B cell (primary cell): Measurements from ENCODE around the gene SENP8. TPM values are rescaled to one million over a fixed set of nuclear protein-coding genes. Genes with fewer than 3 reads are reported as not detected.

Source experiments
- ATAC-seq: fragments of 200-7000 bp; cut with Tn5 transposase; one replicate; pipeline ENCODE4 v1.10.0; 2021; ENCODE audit warnings: low read depth, mild to moderate bottlenecking, moderate number of reproducible peaks, moderate library complexity
- CTCF ChIA-PET: fragments of 350-600 bp; sonication (Branson Sonifier 250); formaldehyde crosslinking; loops from one replicate; lab custom pipeline; 2021; ENCODE audit warnings: antibody characterized with exemption, inconsistent platforms; lab: Charles Lee
- POLR2A ChIA-PET: fragments of 350-600 bp; sonication (Branson Sonifier 250); formaldehyde crosslinking; loops from one replicate; lab custom pipeline; 2021; ENCODE audit warnings: antibody characterized with exemption; lab: Charles Lee
- DNase-seq: peaks from one replicate; pipeline ENCODE4 v3.0.0; 2013
- H2AFZ ChIP-seq: 2 replicates; pipeline ENCODE4 v1.6.1; 2012; ENCODE audit warnings: mild to moderate bottlenecking, low read depth, low read length; ENCODE audit not compliant: insufficient read depth, poor library complexity, severe bottlenecking
- H3K27ac ChIP-seq, 2 donors: 1 replicate in 1 of 2; 2 replicates in 1 of 2; pipeline ENCODE4 v1.5.1; 2012 to 2013; ENCODE audit warnings: low read length in 2 of 2, mild to moderate bottlenecking in 2 of 2, moderate library complexity in 1 of 2
- H3K27me3 ChIP-seq, 4 experiments: fragments of 200-600 bp in 1 of 4; sonication (generic) in 1 of 4; replicated peaks in 1 of 4; 1 replicate in 2 of 4; 2 replicates in 2 of 4; pipeline versions ENCODE4 v1.6.1 to v1.7.0; 2013 to 2016; ENCODE audit warnings: low read length in 3 of 4, mild to moderate bottlenecking in 2 of 4, mixed read lengths in 1 of 4, moderate library complexity in 1 of 4; ENCODE audit not compliant: insufficient read depth in 4 of 4, control insufficient read depth in 3 of 4; ENCODE audit errors: control extremely low read depth in 1 of 4
- H3K36me3 ChIP-seq, 2 experiments: replicated peaks in 1 of 2; 1 replicate in 1 of 2; 2 replicates in 1 of 2; pipeline versions ENCODE4 v1.6.1 to v1.7.1; 2013; ENCODE audit warnings: low read length in 1 of 2; ENCODE audit not compliant: insufficient read depth in 2 of 2, control insufficient read depth in 1 of 2; ENCODE audit errors: control extremely low read depth in 1 of 2, extremely low read depth in 1 of 2
- H3K4me1 ChIP-seq, 2 donors: fragments of 200-600 bp in 1 of 2; sonication (generic) in 1 of 2; 1 replicate in 1 of 2; 2 replicates in 1 of 2; pipeline versions ENCODE4 v1.5.1 to v1.6.1; 2013 to 2017; ENCODE audit warnings: low read length in 2 of 2; ENCODE audit not compliant: control insufficient read depth in 2 of 2, insufficient read depth in 2 of 2
- H3K4me2 ChIP-seq: replicated peaks from 2 replicates; pipeline ENCODE3; 2012; ENCODE audit warnings: mild to moderate bottlenecking, low read depth, low read length; ENCODE audit not compliant: poor library complexity, severe bottlenecking
- H3K4me3 ChIP-seq, 5 experiments: fragments of 200-600 bp in 1 of 5; sonication (generic) in 1 of 5; 1 replicate in 3 of 5; 2 replicates in 2 of 5; pipeline versions ENCODE4 v1.5.1 to v1.7.0; 2011 to 2016; ENCODE audit warnings: low read length in 4 of 5, mild to moderate bottlenecking in 4 of 5, low read depth in 2 of 5, control low read depth in 1 of 5, moderate library complexity in 1 of 5; ENCODE audit not compliant: insufficient read depth in 1 of 5; ENCODE audit errors: control extremely low read depth in 1 of 5, extremely low read depth in 1 of 5
- H3K79me2 ChIP-seq: fragments of 200-600 bp; sonication (generic); one replicate; pipeline ENCODE4 v1.6.0; 2016; ENCODE audit warnings: low read length; ENCODE audit not compliant: control insufficient read depth, insufficient read depth
- H3K9ac ChIP-seq: fragments of 200-600 bp; sonication (generic); 2 replicates; pipeline ENCODE4 v1.6.1; 2017; ENCODE audit warnings: mild to moderate bottlenecking, low read length, moderate library complexity
- H3K9me3 ChIP-seq, 3 donors: one replicate each; pipeline versions ENCODE4 v1.6.1 to v1.7.1; 2013; ENCODE audit warnings: low read length in 2 of 3; ENCODE audit not compliant: control insufficient read depth in 2 of 3, insufficient read depth in 1 of 3; ENCODE audit errors: control extremely low read depth in 1 of 3
- H4K20me1 ChIP-seq: 2 replicates; pipeline ENCODE4 v1.6.0; 2012; ENCODE audit warnings: mild to moderate bottlenecking, low read length; ENCODE audit not compliant: insufficient read depth, control insufficient read depth, poor library complexity, severe bottlenecking
- H3K27ac Mint-ChIP-seq: one replicate; pipeline ENCODE4 v1.8.0; 2021; ENCODE audit warnings: mixed read lengths
- H3K27me3 Mint-ChIP-seq: one replicate; pipeline ENCODE4 v1.8.0; 2021; ENCODE audit warnings: mixed read lengths
- H3K4me1 Mint-ChIP-seq: one replicate; pipeline ENCODE4 v1.8.0; 2021; ENCODE audit warnings: mixed read lengths
- H3K4me3 Mint-ChIP-seq: one replicate; pipeline ENCODE4 v1.8.0; 2021; ENCODE audit warnings: mixed read lengths
- H3K9me3 Mint-ChIP-seq: one replicate; pipeline ENCODE4 v1.8.0; 2022; ENCODE audit warnings: mixed read lengths; ENCODE audit not compliant: insufficient read depth
- CTCF ChIP-seq: fragments of 200-600 bp; IDR thresholded peaks from one replicate; pipeline ENCODE4 v1.8.0; 2022; ENCODE audit warnings: antibody characterized with exemption, mild to moderate bottlenecking
- EZH2 ChIP-seq: IDR thresholded peaks from 2 replicates; pipeline ENCODE4 v1.6.1; 2012; ENCODE audit warnings: borderline replicate concordance, low read depth, mild to moderate bottlenecking, moderate library complexity, low read length; ENCODE audit not compliant: insufficient read depth, poor library complexity, severe bottlenecking
- WGBS: methylation state at CpG from one replicate; pipeline ENCODE4 v1.1.5; 2013; ENCODE audit warnings: missing lambda C conversion rate; ENCODE audit not compliant: insufficient coverage; 5-methylcytosine and 5-hydroxymethylcytosine counted together
- intact Hi-C: fragments of 100-400 bp; cut with micrococcal nuclease; formaldehyde crosslinking; loops from one replicate; pipeline ENCODE4 v1.10.0; 2022
- polyA plus RNA-seq: library from polyadenylated mRNA; depleted of rRNA; stranded (reverse); fragments of >200 nt; gene quantifications from 2 replicates; pipeline ENCODE4 v1.2.3, GENCODE V29; 2012
- total RNA-seq, 2 donors: library from RNA; stranded (reverse); fragments of 120-200 nt in 1 of 2; gene quantifications; 1 replicate in 1 of 2; 2 replicates in 1 of 2; pipeline versions ENCODE4 v1.2.3 to v1.2.4, GENCODE V29; 2013 to 2022

The SENP8 gene
- total and polyA plus RNA-seq, 2 donors (not counting 1 experiment from before 2014, with no cell fraction given) = 0.62 to 0.69 TPM

GRCh38 chr15:72078887-72079286 lies 39.3 kb upstream of the SENP8 start:
- Mint-ChIP-seq H3K4me3 (no peak overlapping the region), H3K9me3 (peaks cover 3% of the 10 kb centered on the region), H3K4me1 (peaks cover 33% of the 10 kb centered on the region), H3K27ac (no peak overlapping the region), H3K27me3 (no peaks in the 10 kb centered on the region)
- Histone ChIP-seq H3K9me3 (peaks cover 0 to 4% (median 0%) of the 10 kb centered on the region in 3 donors), H3K4me3 (no peak overlapping the region), H3K79me2 (peaks cover 16% of the 10 kb centered on the region), H3K36me3 (no peaks in the 10 kb centered on the region), H3K27me3 (no peaks in the 10 kb centered on the region), H2AFZ (no peak overlapping the region), H3K27ac (no peak overlapping the region), H4K20me1 (no peaks in the 10 kb centered on the region), H3K4me2 (no peak overlapping the region), H3K9ac (no peak overlapping the region), H3K4me1 (peaks cover 0 to 3% of the 10 kb centered on the region in 2 donors)
- CTCF ChIA-PET = no interaction called here
- WGBS = no CpG with 5 or more reads among the region's 6 CpGs
- no peak for DNase-seq
- POLR2A ChIA-PET = no interaction called here
- ATAC-seq = no peak
- no peak for TF ChIP-seq EZH2
- no peak for TF ChIP-seq CTCF
- intact Hi-C loops = no loop called here

GRCh38 chr15:72082176-72082575 lies 36.0 kb upstream of the SENP8 start:
- POLR2A ChIA-PET = no interaction called here
- Histone ChIP-seq H3K36me3 (no peaks in the 10 kb centered on the region), H3K4me3 (no peak overlapping the region), H3K4me2 (no peak overlapping the region), H2AFZ (no peak overlapping the region), H3K79me2 (peaks cover 3% of the 10 kb centered on the region), H3K4me1 (peaks cover 0 to 3% of the 10 kb centered on the region in 2 donors), H4K20me1 (no peaks in the 10 kb centered on the region), H3K9ac (no peak overlapping the region), H3K27ac (no peak overlapping the region), H3K9me3 (peaks cover 0 to 8% (median 3%) of the 10 kb centered on the region in 3 donors), H3K27me3 (no peaks in the 10 kb centered on the region)
- peaks cover 23% of the 10 kb centered on the region for H3K4me1 Mint-ChIP-seq
- intact Hi-C loops = no loop called here
- no peaks in the 10 kb centered on the region for H3K27me3 Mint-ChIP-seq
- H3K9me3 Mint-ChIP-seq = peaks cover 3% of the 10 kb centered on the region
- TF ChIP-seq EZH2 (no peak), CTCF (no peak)
- no peak overlapping the region for H3K27ac Mint-ChIP-seq
- no peak for DNase-seq
- ATAC-seq = no peak
- 100% methylated on average over 1 of the region's 1 CpG for WGBS
- no peak overlapping the region for H3K4me3 Mint-ChIP-seq
- CTCF ChIA-PET = no interaction called here
